Ishikawa (cell line): ENCODE measurements around the gene SLC6A6.

Source experiments
- CEBPB ChIP-seq: IDR thresholded peaks from 2 replicates; pipeline ENCODE4 v1.6.1; 2012
- CREB1 ChIP-seq: IDR thresholded peaks from 2 replicates; pipeline ENCODE4 v1.6.1; 2012; ENCODE audit warnings: low read depth
- NFIC ChIP-seq: IDR thresholded peaks from 2 replicates; pipeline ENCODE4 v1.6.1; 2012
- RAD21 ChIP-seq: IDR thresholded peaks from 2 replicates; pipeline ENCODE4 v1.6.1; 2012; ENCODE audit warnings: low read depth
- TCF12 ChIP-seq: IDR thresholded peaks from 2 replicates; pipeline ENCODE4 v1.6.1; 2012; ENCODE audit warnings: low read depth
- YY1 ChIP-seq: IDR thresholded peaks from 2 replicates; pipeline ENCODE4 v1.6.1; 2012; ENCODE audit warnings: low read depth
- TF ChIP-seq, protein P1 (sequence below): IDR thresholded peaks from 2 replicates; pipeline ENCODE4 v1.6.1; 2012; ENCODE audit warnings: low read depth, mild to moderate bottlenecking

DNA sequence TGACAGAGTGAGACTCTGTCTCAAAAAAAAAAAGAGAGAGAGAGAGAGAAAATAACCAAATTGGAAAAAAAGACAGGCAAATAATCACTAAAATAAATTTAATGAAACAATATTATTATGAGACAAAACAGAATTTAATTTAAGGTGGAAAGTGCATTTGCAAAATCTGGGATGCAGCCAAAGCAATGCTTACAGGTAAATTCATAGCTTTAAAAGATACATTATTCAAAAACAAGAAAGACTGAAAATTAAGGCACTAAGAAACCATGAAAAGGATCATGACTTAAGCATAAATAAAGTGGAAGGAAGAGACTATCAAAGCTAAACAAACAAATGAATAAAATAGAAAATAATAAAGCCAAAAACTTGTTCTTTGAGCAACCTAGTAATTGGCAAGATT lies 100.1 kb downstream of the SLC6A6 start:
- no peak for TF ChIP-seq CREB1
- TF ChIP-seq TCF12: no peak
- TF ChIP-seq YY1: no peak
- TF ChIP-seq CEBPB: no peak
- TF ChIP-seq, protein P1, sequence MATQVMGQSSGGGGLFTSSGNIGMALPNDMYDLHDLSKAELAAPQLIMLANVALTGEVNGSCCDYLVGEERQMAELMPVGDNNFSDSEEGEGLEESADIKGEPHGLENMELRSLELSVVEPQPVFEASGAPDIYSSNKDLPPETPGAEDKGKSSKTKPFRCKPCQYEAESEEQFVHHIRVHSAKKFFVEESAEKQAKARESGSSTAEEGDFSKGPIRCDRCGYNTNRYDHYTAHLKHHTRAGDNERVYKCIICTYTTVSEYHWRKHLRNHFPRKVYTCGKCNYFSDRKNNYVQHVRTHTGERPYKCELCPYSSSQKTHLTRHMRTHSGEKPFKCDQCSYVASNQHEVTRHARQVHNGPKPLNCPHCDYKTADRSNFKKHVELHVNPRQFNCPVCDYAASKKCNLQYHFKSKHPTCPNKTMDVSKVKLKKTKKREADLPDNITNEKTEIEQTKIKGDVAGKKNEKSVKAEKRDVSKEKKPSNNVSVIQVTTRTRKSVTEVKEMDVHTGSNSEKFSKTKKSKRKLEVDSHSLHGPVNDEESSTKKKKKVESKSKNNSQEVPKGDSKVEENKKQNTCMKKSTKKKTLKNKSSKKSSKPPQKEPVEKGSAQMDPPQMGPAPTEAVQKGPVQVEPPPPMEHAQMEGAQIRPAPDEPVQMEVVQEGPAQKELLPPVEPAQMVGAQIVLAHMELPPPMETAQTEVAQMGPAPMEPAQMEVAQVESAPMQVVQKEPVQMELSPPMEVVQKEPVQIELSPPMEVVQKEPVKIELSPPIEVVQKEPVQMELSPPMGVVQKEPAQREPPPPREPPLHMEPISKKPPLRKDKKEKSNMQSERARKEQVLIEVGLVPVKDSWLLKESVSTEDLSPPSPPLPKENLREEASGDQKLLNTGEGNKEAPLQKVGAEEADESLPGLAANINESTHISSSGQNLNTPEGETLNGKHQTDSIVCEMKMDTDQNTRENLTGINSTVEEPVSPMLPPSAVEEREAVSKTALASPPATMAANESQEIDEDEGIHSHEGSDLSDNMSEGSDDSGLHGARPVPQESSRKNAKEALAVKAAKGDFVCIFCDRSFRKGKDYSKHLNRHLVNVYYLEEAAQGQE: no peak
- TF ChIP-seq NFIC: no peak
- no peak for TF ChIP-seq RAD21
